HepG2 (cell line): Measurements from ENCODE around the gene ZXDA. TPM values are rescaled to one million over a fixed set of nuclear protein-coding genes. Genes with fewer than 3 reads are reported as not detected.
A peak's percentile ranks its signal among the peaks of the same experiment; 100 is the strongest.

Experiments used
- ATAC-seq: fragments of 200-7000 bp; cut with Tn5 transposase; 3 replicates; pipeline ENCODE4 v1.9.1; 2020; ENCODE audit warnings: mild to moderate bottlenecking, moderate library complexity
- BruUV-seq: library from RNA; stranded (reverse); fragments of 400-500 nt; replicated peaks from 2 replicates; lab custom pipeline; 2021; lab: Mats Ljungman, UMichigan
- CTCF ChIA-PET: fragments of 300-600 bp; formaldehyde crosslinking; extraction: SDS; loops from one replicate; lab custom pipeline; 2021; ENCODE audit warnings: low total read pairs, inconsistent platforms, low intra/inter-chr PET ratio; lab: Yijun Ruan, JAX
- POLR2A ChIA-PET: fragments of 350-600 bp; sonication (Branson Sonifier 250); formaldehyde crosslinking; loops from one replicate; lab custom pipeline; 2020; ENCODE audit warnings: antibody characterized with exemption, inconsistent platforms; lab: Yijun Ruan, JAX
- DNase-seq: peaks from one replicate; pipeline ENCODE4 v3.0.0-alpha.2; 2015; ENCODE audit warnings: low spot score
- FAIRE-seq: peaks from 3 replicates; lab custom pipeline; 2011; peaks lifted over from hg19 to GRCh38; lab: Jason Lieb, UNC
- H2AFZ ChIP-seq: one replicate; pipeline ENCODE4 v1.6.1; 2011; ENCODE audit warnings: low read length, inconsistent platforms
- H3K27ac ChIP-seq: fragments of 300-600 bp; 3 replicates; pipeline ENCODE4 v1.8.0; 2011; ENCODE audit warnings: mixed run types, mild to moderate bottlenecking, mixed read lengths, low read length, inconsistent platforms; ENCODE audit not compliant: insufficient read depth; ENCODE audit errors: extremely low read length
- H3K27me3 ChIP-seq, 2 experiments: fragments of 200-600 bp in 1 of 2; 2 replicates in 1 of 2; 3 replicates in 1 of 2; pipeline versions ENCODE4 v1.6.0 to v1.8.0; 2011; ENCODE audit warnings: low read length in 2 of 2, mild to moderate bottlenecking in 2 of 2, moderate library complexity in 2 of 2, inconsistent platforms in 1 of 2; ENCODE audit not compliant: insufficient read depth in 2 of 2, control insufficient read depth in 1 of 2
- H3K36me3 ChIP-seq, 2 experiments: fragments of 200-600 bp in 1 of 2; replicated peaks in 1 of 2; 2 replicates in 1 of 2; 3 replicates in 1 of 2; pipeline versions ENCODE4 v1.5.1 to v1.8.0; 2011; ENCODE audit warnings: low read length in 2 of 2, inconsistent platforms in 1 of 2; ENCODE audit not compliant: insufficient read depth in 2 of 2, control insufficient read depth in 1 of 2
- H3K4me1 ChIP-seq: 2 replicates; pipeline ENCODE4 v1.5.1; 2012; ENCODE audit warnings: low read length, inconsistent platforms; ENCODE audit not compliant: insufficient read depth
- H3K4me2 ChIP-seq: 2 replicates; pipeline ENCODE4 v1.6.0; 2011; ENCODE audit warnings: low read depth, low read length, inconsistent platforms
- H3K4me3 ChIP-seq, 3 experiments: fragments of 200-600 bp in 1 of 3; sonication (generic), shearing (Covaris generic) in 1 of 3; replicated peaks in 1 of 3; 2 replicates each; pipeline ENCODE4 v1.5.1; 2011 to 2016; ENCODE audit warnings: low read length in 3 of 3, inconsistent platforms in 2 of 3, low read depth in 2 of 3, mild to moderate bottlenecking in 2 of 3, control low read depth in 1 of 3, mixed read lengths in 1 of 3; ENCODE audit not compliant: insufficient read depth in 1 of 3
- H3K79me2 ChIP-seq: one replicate; pipeline ENCODE4 v1.6.1; 2011; ENCODE audit warnings: low read length, inconsistent platforms; ENCODE audit not compliant: insufficient read depth
- H3K9ac ChIP-seq: 2 replicates; pipeline ENCODE4 v1.6.0; 2011; ENCODE audit warnings: mild to moderate bottlenecking, low read depth, low read length, inconsistent platforms; ENCODE audit not compliant: insufficient read depth
- H3K9me3 ChIP-seq: 2 replicates; pipeline ENCODE4 v1.5.1; 2012; ENCODE audit warnings: mild to moderate bottlenecking, low read length
- H4K20me1 ChIP-seq: 2 replicates; pipeline ENCODE4 v1.6.0; 2011; ENCODE audit warnings: inconsistent platforms, mild to moderate bottlenecking, low read length, moderate library complexity; ENCODE audit not compliant: insufficient read depth
- BORCS8-MEF2B ChIP-seq: sonication (generic); formaldehyde crosslinking; IDR thresholded peaks from 2 replicates; pipeline ENCODE4 v1.8.0; 2022; ENCODE audit warnings: mild to moderate bottlenecking, missing genetic modification reagents
- EHMT2 ChIP-seq: fragments of 200-600 bp; sonication (generic); IDR thresholded peaks from 2 replicates; pipeline ENCODE4 v1.7.0; 2017; ENCODE audit warnings: antibody characterized with exemption, low read depth, low read length, borderline replicate concordance
- IRF1 ChIP-seq: sonication (generic); formaldehyde crosslinking; IDR thresholded peaks from 2 replicates; pipeline ENCODE4 v1.4.0; 2020; ENCODE audit warnings: low read depth, mild to moderate bottlenecking, missing genetic modification reagents
- STAG1 ChIP-seq: sonication (generic); formaldehyde crosslinking; IDR thresholded peaks from 2 replicates; pipeline ENCODE4 v1.4.0; 2020; ENCODE audit warnings: missing genetic modification reagents
- ZNF792 ChIP-seq: IDR thresholded peaks from 2 replicates; pipeline ENCODE4 v1.6.1; 2016
- ZSCAN22 ChIP-seq: sonication (generic); formaldehyde crosslinking; IDR thresholded peaks from 2 replicates; pipeline ENCODE4 v1.4.0; 2020; ENCODE audit warnings: mild to moderate bottlenecking, missing genetic modification reagents
- WGBS: methylation state at CpG from one replicate; pipeline ENCODE4 v1.1.6; 2017; ENCODE audit warnings: low lambda C conversion rate; 5-methylcytosine and 5-hydroxymethylcytosine counted together
- in situ Hi-C: cut with HindIII; loops from 2 replicates; pipeline ENCODE4 v1.10.0; 2017; ENCODE audit warnings: low pct_unique_long_range_greater_than_20kb; ENCODE audit not compliant: extremely low pct_ligation_motif_present
- intact Hi-C: fragments of 100-400 bp; cut with micrococcal nuclease; formaldehyde crosslinking; loops from one replicate; pipeline ENCODE4 v1.10.0; 2022; ENCODE audit not compliant: unreplicated experiment
- polyA plus RNA-seq, 8 experiments: library from polyadenylated mRNA; depleted of rRNA in 3 of 8; stranded (reverse) in 7 of 8; unstranded in 1 of 8; fragments of >200 nt; fragmentation: Illumina TruSeq in 4 of 8; extraction: Trizol in 4 of 8; gene quantifications; 2 replicates each; pipeline versions ENCODE4 v1.2.1 to v1.2.3, GENCODE V29; 2011 to 2016; ENCODE audit warnings: low read depth in 4 of 8, missing spikeins in 1 of 8, mixed read lengths in 1 of 8; ENCODE audit not compliant: insufficient read depth in 1 of 8
- total RNA-seq, 5 experiments: library from RNA; depleted of rRNA; stranded (reverse); fragments of >200 nt; fragmentation: Illumina TruSeq; extraction: Trizol; gene quantifications; 2 replicates each; pipeline ENCODE4 v1.2.3, GENCODE V29; 2016; ENCODE audit warnings: low read depth in 1 of 5
- TF ChIP-seq, protein P1 (sequence below): sonication (generic); formaldehyde crosslinking; IDR thresholded peaks from 2 replicates; pipeline ENCODE4 v1.5.0; 2020; ENCODE audit warnings: mild to moderate bottlenecking, missing genetic modification reagents, moderate library complexity

The ZXDA gene
- total and polyA plus RNA-seq, 2 of the 13 experiments (the other 11 are each of a cell fraction or from before 2014, with no cell fraction given), result not detected

GRCh38 chrX:57929373-57929772 lies 19.1 kb upstream of the ZXDA start:
- in situ Hi-C loops, result no loop called here
- TF ChIP-seq STAG1 (CRISPR knock-in tag), result peak; percentile 26
- TF ChIP-seq, protein P1, sequence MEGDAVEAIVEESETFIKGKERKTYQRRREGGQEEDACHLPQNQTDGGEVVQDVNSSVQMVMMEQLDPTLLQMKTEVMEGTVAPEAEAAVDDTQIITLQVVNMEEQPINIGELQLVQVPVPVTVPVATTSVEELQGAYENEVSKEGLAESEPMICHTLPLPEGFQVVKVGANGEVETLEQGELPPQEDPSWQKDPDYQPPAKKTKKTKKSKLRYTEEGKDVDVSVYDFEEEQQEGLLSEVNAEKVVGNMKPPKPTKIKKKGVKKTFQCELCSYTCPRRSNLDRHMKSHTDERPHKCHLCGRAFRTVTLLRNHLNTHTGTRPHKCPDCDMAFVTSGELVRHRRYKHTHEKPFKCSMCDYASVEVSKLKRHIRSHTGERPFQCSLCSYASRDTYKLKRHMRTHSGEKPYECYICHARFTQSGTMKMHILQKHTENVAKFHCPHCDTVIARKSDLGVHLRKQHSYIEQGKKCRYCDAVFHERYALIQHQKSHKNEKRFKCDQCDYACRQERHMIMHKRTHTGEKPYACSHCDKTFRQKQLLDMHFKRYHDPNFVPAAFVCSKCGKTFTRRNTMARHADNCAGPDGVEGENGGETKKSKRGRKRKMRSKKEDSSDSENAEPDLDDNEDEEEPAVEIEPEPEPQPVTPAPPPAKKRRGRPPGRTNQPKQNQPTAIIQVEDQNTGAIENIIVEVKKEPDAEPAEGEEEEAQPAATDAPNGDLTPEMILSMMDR (CRISPR knock-in tag), result peak; percentile 49
- no peak for TF ChIP-seq ZNF792 (CRISPR knock-in tag)
- FAIRE-seq (peak; percentile 47), ATAC-seq (peak; percentile 45; the same call in 2 of the 3 replicates), DNase-seq (peak; percentile 2)
- no peak overlapping the region for H3K4me2 ChIP-seq
- intact Hi-C loops, result no loop called here
- no peak overlapping the region for H3K4me3 ChIP-seq
- H3K4me1 ChIP-seq, result no peaks in the 10 kb centered on the region
- BruUV-seq, result no TSS peak
- H2AFZ ChIP-seq, result no peak overlapping the region
- H3K9me3 ChIP-seq, result no peaks in the 10 kb centered on the region
- POLR2A ChIA-PET, result no interaction called here
- no peaks in the 10 kb centered on the region for H3K36me3 ChIP-seq
- CTCF ChIA-PET, result interaction anchor here (1.3 kb wide), 1 partner anchor 108 kb away, joined by 3 read pairs; no protein-coding TSS in a partner anchor
- no peak overlapping the region for H3K9ac ChIP-seq
- no peaks in the 10 kb centered on the region for H3K27me3 ChIP-seq
- H4K20me1 ChIP-seq, result no peaks in the 10 kb centered on the region
- no peaks in the 10 kb centered on the region for H3K79me2 ChIP-seq
- H3K27ac ChIP-seq, result no peak overlapping the region

DNA sequence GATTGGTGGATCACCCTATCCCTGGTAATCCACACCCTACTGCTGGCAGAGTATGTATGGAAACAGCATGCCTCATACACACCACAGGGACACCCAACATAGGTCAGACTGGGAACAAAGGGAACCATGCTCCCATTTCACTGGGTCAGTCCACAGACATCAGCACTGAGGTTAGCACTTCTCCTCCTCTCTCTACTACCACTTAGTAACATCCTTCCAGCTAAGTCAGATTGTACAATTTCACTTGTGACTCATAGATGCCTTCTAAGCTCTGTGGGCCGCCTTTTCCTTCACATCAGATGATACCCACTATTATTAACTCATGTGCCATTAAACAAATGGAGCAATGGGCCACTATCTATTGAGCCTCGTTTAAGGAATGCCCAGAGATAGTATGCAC lies 15.5 kb upstream of the ZXDA start:
- Histone ChIP-seq H4K20me1 (no peaks in the 10 kb centered on the region), H3K4me3 (no peak overlapping the region), H3K36me3 (no peaks in the 10 kb centered on the region), H3K4me2 (no peak overlapping the region), H3K79me2 (no peaks in the 10 kb centered on the region), H3K4me1 (no peaks in the 10 kb centered on the region), H2AFZ (no peak overlapping the region), H3K27me3 (no peaks in the 10 kb centered on the region), H3K9ac (no peak overlapping the region), H3K27ac (no peak overlapping the region), H3K9me3 (no peaks in the 10 kb centered on the region)
- DNase-seq (no peak), ATAC-seq (no peak), FAIRE-seq (no peak)
- TF ChIP-seq IRF1 (CRISPR knock-in tag) (no peak), EHMT2 (no peak), BORCS8-MEF2B (no peak), ZSCAN22 (CRISPR knock-in tag) (no peak)
- intact Hi-C loops (no loop called here), in situ Hi-C loops (no loop called here)
- CTCF ChIA-PET, result no interaction called here
- 0% methylated on average over 1 of the region's 2 CpGs for WGBS
- no TSS peak for BruUV-seq
- POLR2A ChIA-PET, result no interaction called here
